Stimulated activated CD4-positive, alpha-beta T cell treated with anti-CD3 and anti-CD28 coated beads, TNF-alpha, amount 100 ng/mL, for 4 hours (primary cell): ENCODE results near the gene DDT.
"Not testable (repeated sequence)": the region's sequence is repeated elsewhere in the genome, so short reads cannot be mapped to it uniquely, and the experiment has no call there.

ENCODE experiments used
- DNase-seq, 3 experiments: peaks; one replicate each; pipeline ENCODE4 v3.0.0-alpha.2; 2020; ENCODE audit warnings: low read depth in 3 of 3

Gene DDT

DNA sequence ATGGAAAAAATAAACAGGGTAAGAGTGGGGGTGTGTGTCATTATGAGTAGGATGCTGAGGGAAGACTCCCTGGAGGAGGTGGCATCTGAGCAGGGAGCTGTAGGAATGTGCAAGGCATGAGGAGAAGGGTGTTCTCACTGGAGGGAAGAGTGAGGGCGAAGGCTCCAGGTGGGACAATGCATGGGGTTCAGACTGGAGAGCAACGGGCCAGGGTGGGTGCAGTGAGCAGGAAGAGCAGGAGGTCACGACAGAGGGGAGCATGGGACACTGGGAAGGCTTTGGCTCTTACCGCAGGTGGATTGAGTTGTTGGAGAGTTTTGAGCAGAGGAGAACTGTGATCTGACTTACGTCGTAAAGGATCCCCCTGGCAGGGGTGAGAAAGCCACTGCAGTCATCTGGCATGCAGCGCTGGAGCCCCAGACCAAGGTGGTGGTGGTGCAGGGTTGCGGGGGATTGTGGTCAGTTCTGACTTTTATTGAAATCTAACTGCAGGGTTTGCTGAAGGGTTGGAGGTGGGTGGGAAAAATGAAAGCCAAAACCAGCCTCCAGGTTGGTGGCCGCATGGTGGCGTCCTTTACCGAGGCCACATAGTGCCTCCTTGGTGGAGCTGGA, 21.3 kb downstream of the DDT start:
- DNase-seq, result not testable (repeated sequence)

DNA sequence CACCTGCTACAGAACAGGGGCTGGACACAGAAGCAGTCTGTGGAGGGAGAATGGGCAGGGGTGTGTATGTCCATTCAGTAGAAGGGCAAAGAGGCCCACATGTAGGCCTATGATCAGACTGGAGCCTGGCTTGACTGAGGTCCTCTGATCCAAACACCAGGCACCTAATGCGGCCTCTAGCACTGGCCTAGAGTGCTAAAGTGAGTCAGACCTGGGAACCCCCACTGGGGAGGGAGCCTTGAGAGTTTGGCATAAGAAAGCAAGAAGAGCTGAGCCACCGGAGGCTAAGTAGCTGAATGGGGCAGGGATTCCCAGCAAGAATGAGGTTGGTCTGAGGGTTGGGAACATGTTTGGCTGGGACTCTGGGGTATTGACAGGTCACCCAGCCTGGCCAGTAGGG, 22.9 kb downstream of the DDT start:
- not testable (repeated sequence) for DNase-seq

DNA sequence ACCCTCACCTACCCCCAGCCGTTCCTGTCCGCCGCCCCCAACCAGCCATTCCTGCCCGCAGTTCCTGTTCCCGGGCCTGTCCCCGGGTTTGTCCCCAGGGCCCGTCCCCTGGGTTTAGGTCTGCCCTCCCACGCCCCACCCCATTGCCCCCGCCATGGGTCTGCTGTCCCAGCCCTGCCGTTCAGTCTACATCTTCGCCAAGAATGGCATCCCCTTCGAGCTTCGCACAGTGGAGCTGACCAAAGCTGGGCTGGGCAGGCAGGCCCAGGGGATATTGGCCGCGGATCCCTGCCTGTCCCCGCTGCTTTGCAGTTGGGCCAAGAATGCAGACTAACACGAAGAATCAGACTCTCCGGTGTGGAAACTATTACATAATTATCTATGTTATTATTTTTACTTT, 24.5 kb downstream of the DDT start:
- DNase-seq, result not testable (repeated sequence)

DNA sequence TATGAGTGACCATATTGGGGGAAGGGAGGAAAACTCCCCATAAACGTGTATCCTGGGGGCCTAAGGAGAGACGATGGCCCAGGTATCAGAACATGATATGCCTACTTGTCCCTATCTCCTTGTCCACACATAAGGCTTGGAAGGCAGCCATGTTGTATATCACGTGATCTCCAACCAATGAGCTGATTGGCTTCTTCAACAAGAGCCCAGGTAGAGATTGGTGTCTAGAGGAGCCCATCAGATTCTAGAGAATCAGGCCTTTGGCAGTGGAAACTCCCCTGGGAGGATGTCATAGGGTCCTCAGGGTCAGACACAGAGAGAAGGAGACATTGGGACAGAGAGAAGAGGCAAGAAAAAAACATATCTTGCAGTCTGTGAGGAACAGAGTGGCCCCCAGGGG, 26.9 kb downstream of the DDT start:
- not testable (repeated sequence) for DNase-seq

DNA sequence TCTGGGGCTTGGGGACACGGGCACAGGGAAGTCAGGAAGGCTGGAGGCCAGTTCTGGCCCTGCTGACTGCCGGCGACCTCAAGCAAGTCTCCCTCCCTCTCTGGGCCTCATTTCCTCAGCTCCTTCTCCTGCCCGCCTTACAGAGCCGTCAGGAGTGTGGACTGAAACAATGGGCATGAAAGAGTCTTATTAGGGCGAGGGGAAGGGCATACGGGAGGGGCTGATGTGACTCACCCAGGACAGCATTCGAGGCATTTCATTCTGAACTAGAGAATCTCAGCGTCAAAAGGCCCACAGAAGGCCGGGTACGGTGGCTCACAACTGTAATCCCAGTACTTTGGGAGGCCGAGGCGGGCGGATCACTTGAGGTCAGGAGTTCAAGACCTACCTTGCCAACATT, 34.1 kb downstream of the DDT start:
- DNase-seq, result not testable (repeated sequence)

DNA sequence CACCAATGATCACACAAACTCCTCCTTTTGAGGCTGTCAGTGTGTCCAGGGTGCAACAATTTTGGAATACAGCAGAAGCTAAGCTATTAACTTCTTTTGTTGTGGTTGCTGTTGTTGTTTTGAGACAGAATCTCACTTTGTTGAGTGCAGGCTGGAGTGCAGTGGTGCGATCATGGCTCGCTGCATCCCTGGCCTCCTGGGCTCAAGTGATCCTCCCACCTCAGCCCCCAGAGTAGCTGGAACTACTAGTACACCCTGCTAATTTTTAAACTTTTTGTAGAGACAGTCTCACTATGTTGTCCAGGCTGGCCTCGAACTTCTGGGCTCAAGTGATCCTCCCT, 35.3 kb downstream of the DDT start:
- no peak for DNase-seq

DNA sequence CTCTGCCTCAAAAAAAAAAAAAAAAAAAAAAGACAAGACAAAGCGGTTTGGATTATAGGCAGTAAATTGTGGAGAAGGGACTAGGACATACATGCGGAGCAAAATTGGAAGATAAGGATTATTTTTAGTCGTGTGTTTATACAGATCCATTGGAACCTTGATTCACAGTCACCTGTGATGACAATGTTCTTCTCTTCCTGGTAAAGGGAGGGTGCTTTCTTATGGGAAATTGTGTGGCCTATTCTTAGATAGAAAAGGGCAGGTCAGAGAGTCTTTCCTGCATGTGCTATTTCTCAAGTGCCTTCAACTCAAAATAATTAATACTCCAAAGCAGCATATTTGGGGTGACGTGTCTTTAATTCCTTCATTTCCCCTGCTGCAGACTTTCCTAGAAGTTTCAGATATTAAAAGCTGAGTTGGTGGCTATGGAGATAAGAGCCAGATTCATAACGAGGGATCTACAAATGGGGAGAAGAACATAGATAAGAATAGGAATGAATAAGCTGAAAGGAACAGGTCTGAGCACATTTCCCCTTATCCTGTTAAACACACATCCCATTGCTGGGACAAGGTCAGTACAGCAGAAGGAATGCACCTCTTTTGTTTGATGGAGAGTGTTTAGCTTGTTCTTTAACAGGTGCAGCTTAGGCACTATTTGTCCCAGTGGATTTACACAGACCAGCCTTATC, 35.8 kb downstream of the DDT start:
- DNase-seq, result no peak

DNA sequence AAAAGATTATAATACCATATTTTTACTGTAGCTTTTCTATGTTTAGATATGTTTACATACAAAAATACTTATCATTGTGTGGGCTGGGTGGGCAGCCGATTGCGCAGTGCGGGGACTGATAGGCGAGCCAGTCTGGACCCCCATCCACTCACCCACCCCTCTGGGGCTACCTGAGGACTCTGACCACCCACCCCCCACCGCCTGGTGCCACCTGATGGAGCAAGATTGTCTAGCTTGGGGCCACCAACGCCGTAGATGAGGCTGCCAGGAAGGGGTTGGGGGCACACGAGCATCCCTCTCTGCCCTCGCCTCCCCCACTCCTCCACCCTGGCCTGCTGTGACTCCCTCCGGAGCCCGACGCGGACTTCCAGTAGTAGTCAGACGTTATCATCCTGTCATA, 47.7 kb downstream of the DDT start:
- no peak for DNase-seq

DNA sequence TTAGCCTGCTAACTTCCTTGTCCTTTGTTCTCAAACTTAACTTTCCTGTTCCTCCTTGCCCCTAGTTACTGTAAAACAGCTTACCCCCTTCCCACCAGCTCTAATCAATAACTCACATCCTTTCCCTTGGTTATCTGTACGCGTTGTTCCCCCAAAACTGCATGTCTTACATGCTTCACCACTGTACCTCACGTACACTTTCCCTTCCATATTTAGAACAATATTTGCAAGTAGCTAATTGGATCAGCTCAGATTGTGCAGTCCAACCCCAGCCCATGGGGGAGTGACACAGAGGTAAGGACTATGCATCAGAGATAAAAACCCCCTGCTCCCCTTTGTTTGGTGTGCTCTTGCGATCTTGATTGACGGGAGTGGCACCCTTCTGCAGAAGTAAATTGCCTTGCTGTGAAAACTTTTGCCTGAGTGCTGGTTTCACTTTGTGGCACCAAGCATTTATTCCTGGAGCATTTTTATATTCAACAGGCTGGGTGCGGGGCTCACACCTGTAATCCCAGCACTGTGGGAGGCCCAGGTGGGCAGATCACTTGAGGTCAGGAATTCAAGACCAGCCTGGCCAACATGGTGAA, 49.1 kb downstream of the DDT start:
- DNase-seq, result no peak

DNA sequence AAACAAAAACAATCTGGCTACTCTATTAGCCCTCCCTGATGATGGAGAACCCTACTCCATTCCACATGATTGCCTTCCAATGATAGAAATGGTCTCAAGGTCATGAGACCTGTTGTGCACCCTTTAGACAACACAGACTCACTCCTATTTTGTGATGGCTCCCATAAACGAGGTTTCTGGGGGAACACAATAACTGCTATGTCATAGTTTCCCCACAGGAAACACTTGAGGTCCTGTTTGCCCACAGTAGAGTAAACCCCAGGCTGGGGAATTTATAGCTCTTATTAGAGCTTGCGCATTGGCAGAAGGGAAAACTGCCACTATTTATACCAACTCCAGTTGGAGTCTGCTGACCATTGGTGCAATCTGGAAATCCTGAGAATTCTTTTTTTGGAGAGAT, 51.3 kb downstream of the DDT start:
- DNase-seq, result no peak

DNA sequence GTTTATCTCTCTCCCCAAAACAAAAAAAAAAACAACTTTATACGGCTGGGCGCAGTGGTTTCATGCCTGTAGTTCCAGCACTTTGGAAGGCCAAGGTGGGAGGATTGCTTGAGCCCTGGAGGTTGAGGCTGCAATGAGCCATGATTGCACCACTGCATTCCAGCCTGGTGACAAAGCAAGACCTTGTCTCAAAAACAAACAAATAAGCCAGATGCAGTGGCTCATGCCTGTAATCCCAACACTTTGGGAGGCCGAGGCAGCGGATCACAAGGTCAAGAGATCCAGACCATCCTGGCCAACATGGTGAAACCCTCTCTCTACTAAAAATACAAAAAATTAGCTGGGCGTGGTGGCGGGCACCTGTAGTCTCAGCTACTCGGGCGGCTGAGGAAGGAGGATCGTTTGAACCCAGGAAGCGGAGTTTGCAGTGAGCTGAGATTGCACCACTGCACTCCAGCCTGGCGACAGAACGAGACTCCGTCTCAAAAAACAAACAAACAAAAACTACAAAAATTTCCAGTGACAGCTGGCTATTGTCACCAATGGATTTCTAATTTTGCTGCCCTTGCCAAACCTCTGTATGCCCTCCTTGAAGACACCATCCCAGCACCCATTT, 52.5 kb downstream of the DDT start:
- DNase-seq, result not testable (repeated sequence)
